GM12878 (cell line): ENCODE measurements around the gene TAS1R2. TPM values are rescaled to one million over a fixed set of nuclear protein-coding genes. Genes with fewer than 3 reads are reported as not detected.

Experiments used
- ATAC-seq: fragments of 200-7000 bp; cut with Tn5 transposase; 3 replicates; pipeline ENCODE4 v1.9.1; 2020; ENCODE audit warnings: mild to moderate bottlenecking, moderate library complexity
- BruUV-seq: library from RNA; stranded (reverse); fragments of 400-500 nt; replicated peaks from 2 replicates; lab custom pipeline; 2021; lab: Mats Ljungman, UMichigan
- CTCF ChIA-PET: fragments of 300-600 bp; sonication (Branson Sonifier 250); formaldehyde crosslinking; extraction: SDS; loops from one replicate; lab custom pipeline; 2021; ENCODE audit warnings: inconsistent platforms; lab: Yijun Ruan, JAX
- POLR2A ChIA-PET: fragments of 350-600 bp; formaldehyde crosslinking; extraction: SDS; loops from one replicate; lab custom pipeline; 2021; ENCODE audit warnings: inconsistent platforms; lab: Charles Lee
- RAD21 ChIA-PET: fragments of 300-600 bp; sonication (Branson Sonifier 250); formaldehyde crosslinking; loops from one replicate; lab custom pipeline; 2023; ENCODE audit warnings: antibody characterized with exemption; ENCODE audit not compliant: unreplicated experiment; lab: Charles Lee
- SMC1A ChIA-PET: fragments of 300-600 bp; sonication (Branson Sonifier 250); formaldehyde crosslinking; loops from one replicate; lab custom pipeline; 2023; ENCODE audit not compliant: unreplicated experiment, uncharacterized antibody; lab: Charles Lee
- DNase-seq: peaks from one replicate; pipeline ENCODE4 v3.0.0-alpha.2; 2011; ENCODE audit warnings: low read depth, low spot score
- FAIRE-seq: peaks from 3 replicates; lab custom pipeline; 2011; peaks lifted over from hg19 to GRCh38; lab: Jason Lieb, UNC
- H2AFZ ChIP-seq: 2 replicates; pipeline ENCODE4 v1.6.0; 2011; ENCODE audit warnings: low read depth, low read length, control low read depth; ENCODE audit not compliant: control insufficient read depth
- H3K27ac ChIP-seq: 2 replicates; pipeline ENCODE4 v1.5.1; 2011; ENCODE audit warnings: control low read depth; ENCODE audit not compliant: control insufficient read depth, insufficient read depth
- H3K27me3 ChIP-seq, 2 experiments: replicated peaks in 1 of 2; 2 replicates each; pipeline versions ENCODE4 v1.6.0 to v1.6.1; 2011; ENCODE audit warnings: low read length in 1 of 2; ENCODE audit not compliant: control insufficient read depth in 2 of 2, insufficient read depth in 2 of 2
- H3K36me3 ChIP-seq, 2 experiments: 2 replicates each; pipeline ENCODE4 v1.5.1; 2011; ENCODE audit warnings: low read length in 1 of 2; ENCODE audit not compliant: control insufficient read depth in 2 of 2, insufficient read depth in 2 of 2
- H3K4me1 ChIP-seq: 2 replicates; pipeline ENCODE4 v1.6.1; 2011; ENCODE audit warnings: mild to moderate bottlenecking, low read length, moderate library complexity, mixed read lengths; ENCODE audit not compliant: control insufficient read depth, insufficient read depth
- H3K4me2 ChIP-seq: 2 replicates; pipeline ENCODE4 v1.6.0; 2011; ENCODE audit warnings: control low read depth; ENCODE audit not compliant: control insufficient read depth, insufficient read depth
- H3K4me3 ChIP-seq: fragments of 200-600 bp; sonication (generic); 2 replicates; pipeline ENCODE4 v1.5.1; 2016
- H3K79me2 ChIP-seq: 2 replicates; pipeline ENCODE4 v1.6.0; 2011; ENCODE audit warnings: low read length; ENCODE audit not compliant: control insufficient read depth, insufficient read depth
- H3K9ac ChIP-seq: 2 replicates; pipeline ENCODE4 v1.8.0; 2011; ENCODE audit warnings: low read length, control low read depth, mixed read lengths; ENCODE audit not compliant: control insufficient read depth, insufficient read depth
- H3K9me3 ChIP-seq: replicated peaks from 3 replicates; pipeline ENCODE4 v1.5.1; 2011; ENCODE audit warnings: mild to moderate bottlenecking, low read length; ENCODE audit not compliant: control insufficient read depth, insufficient read depth
- H4K20me1 ChIP-seq: 2 replicates; pipeline ENCODE4 v1.6.0; 2011; ENCODE audit not compliant: control insufficient read depth, insufficient read depth
- CHD1 ChIP-seq: IDR thresholded peaks from 2 replicates; pipeline ENCODE4 v1.6.1; 2012; ENCODE audit warnings: low read depth, low read length, improper control_type of control experiment
- CTCF ChIP-seq, 3 experiments: IDR thresholded peaks in 2 of 3; conservative IDR thresholded peaks in 1 of 3; 2 replicates each; pipeline ENCODE4 v1.5.1; 2011; ENCODE audit warnings: low read depth in 3 of 3, low read length in 3 of 3, mild to moderate bottlenecking in 3 of 3, control low read depth in 2 of 3, moderate library complexity in 2 of 3, inconsistent platforms in 1 of 3, mixed read lengths in 1 of 3; ENCODE audit not compliant: control insufficient read depth in 2 of 3, insufficient read depth in 1 of 3; ENCODE audit errors: extremely low read depth in 1 of 3
- E2F4 ChIP-seq: IDR thresholded peaks from 2 replicates; pipeline ENCODE4 v1.6.1; 2012; ENCODE audit warnings: low read depth, low read length, improper control_type of control experiment
- HCFC1 ChIP-seq: fragments of 150-350 bp; IDR thresholded peaks from 2 replicates; pipeline ENCODE4 v1.6.1; 2014; ENCODE audit warnings: low read length
- IKZF2 ChIP-seq, 2 experiments: fragments of 450-650 bp; IDR thresholded peaks; 2 replicates each; pipeline ENCODE4 v1.6.1; 2017; ENCODE audit warnings: mild to moderate bottlenecking in 2 of 2, moderate library complexity in 2 of 2
- KDM1A ChIP-seq: fragments of 200-600 bp; sonication (generic); IDR thresholded peaks from 2 replicates; pipeline ENCODE4 v1.6.1; 2016; ENCODE audit warnings: borderline replicate concordance
- LARP7 ChIP-seq: fragments of 450-650 bp; IDR thresholded peaks from 2 replicates; pipeline ENCODE4 v1.6.1; 2017; ENCODE audit warnings: mild to moderate bottlenecking
- RAD21 ChIP-seq: IDR thresholded peaks from 2 replicates; pipeline ENCODE4 v1.6.1; 2011; ENCODE audit warnings: mild to moderate bottlenecking, low read depth, low read length, moderate library complexity; ENCODE audit not compliant: insufficient read depth
- RELA ChIP-seq: fragments of 450-650 bp; IDR thresholded peaks from 2 replicates; pipeline ENCODE4 v1.8.0; 2014; ENCODE audit warnings: borderline replicate concordance; ENCODE audit not compliant: partially characterized antibody
- SMC3 ChIP-seq: IDR thresholded peaks from 2 replicates; pipeline ENCODE4 v1.6.1; 2011; ENCODE audit warnings: low read length, improper control_type of control experiment, borderline replicate concordance
- TAF1 ChIP-seq: IDR thresholded peaks from 2 replicates; pipeline ENCODE4 v1.6.1; 2011; ENCODE audit warnings: mild to moderate bottlenecking, low read depth, low read length, borderline replicate concordance
- YY1 ChIP-seq: IDR thresholded peaks from 2 replicates; pipeline ENCODE4 v1.6.1; 2011; ENCODE audit warnings: low read depth, mild to moderate bottlenecking, low read length
- ZNF687 ChIP-seq: fragments of 450-650 bp; IDR thresholded peaks from 2 replicates; pipeline ENCODE4 v1.6.1; 2017; ENCODE audit warnings: mild to moderate bottlenecking, moderate library complexity
- whole genome bisulfite sequencing: methylation state at CpG from one replicate; pipeline ENCODE4 v1.1.6; 2016; ENCODE audit warnings: low lambda C conversion rate; ENCODE audit not compliant: insufficient replicate concordance, insufficient coverage; ENCODE audit errors: missing lambda C conversion rate; 5-methylcytosine and 5-hydroxymethylcytosine counted together
- in situ Hi-C: fragments of 300-500 bp; cut with MboI; formaldehyde crosslinking; loops from 9 replicates; pipeline ENCODE4 v1.14.3; 2018; ENCODE audit warnings: mixed read lengths
- intact Hi-C: fragments of 100-400 bp; cut with micrococcal nuclease; formaldehyde crosslinking; loops from one replicate; pipeline ENCODE4 v1.14.2; 2022; ENCODE audit not compliant: unreplicated experiment
- polyA plus RNA-seq, 11 experiments: library from polyadenylated mRNA; depleted of rRNA in 4 of 11; unstranded in 6 of 11; stranded (reverse) in 5 of 11; fragments of >200 nt; fragmentation: Nextera tagmentation in 4 of 11; fragmentation: Illumina TruSeq in 1 of 11; extraction: Ambion mirVana in 4 of 11; extraction: Trizol in 1 of 11; gene quantifications; 1 replicate in 1 of 11; 2 replicates in 10 of 11; pipeline versions ENCODE4 v1.2.1 to v1.2.3, GENCODE V29; 2011 to 2016; ENCODE audit warnings: inconsistent platforms in 2 of 11, missing spikeins in 2 of 11, low read depth in 1 of 11
- total RNA-seq, 4 experiments: library from RNA; depleted of rRNA in 3 of 4; stranded (reverse); fragments of >200 nt in 3 of 4; fragmentation: Illumina TruSeq in 1 of 4; extraction: Trizol in 1 of 4; gene quantifications; 2 replicates each; pipeline versions ENCODE4 v1.2.1 to v1.2.3, GENCODE V29; 2013 to 2021

Gene TAS1R2
- total and polyA plus RNA-seq, 10 of the 15 experiments (the other 5 are each of a cell fraction or from before 2014, with no cell fraction given) = not detected

GRCh38 chr1:18884419-18884717, 24.9 kb upstream of the TAS1R2 start (continued):
- no peak for TF ChIP-seq RELA
- TF ChIP-seq CHD1 = no peak
- no peak for TF ChIP-seq ZNF687
- TF ChIP-seq TAF1 = no peak

- no peaks in the 10 kb centered on the region for H4K20me1 ChIP-seq
- peak; percentile 84 for FAIRE-seq
- no peak overlapping the region for H3K27ac ChIP-seq
- no peaks in the 10 kb centered on the region for H3K4me1 ChIP-seq
- SMC1A ChIA-PET = interaction anchor here (0.6 to 1.4 kb wide), 9 partner anchors 16 to 244 kb away, joined by 3 to 7 read pairs (median 4); no protein-coding TSS in a partner anchor
- no peak overlapping the region for H2AFZ ChIP-seq
- CTCF ChIA-PET = interaction anchor here (0.6 to 3.4 kb wide), 37 partner anchors 8 to 767 kb away, joined by 3 to 23 read pairs (median 4); partner anchors contain the start of gene ALDH4A1
- H3K4me2 ChIP-seq = no peak overlapping the region
- WGBS = 40% methylated on average over 14 of the region's 14 CpGs
- BruUV-seq = no TSS peak
- H3K79me2 ChIP-seq = no peaks in the 10 kb centered on the region
- no peaks in the 10 kb centered on the region for H3K9me3 ChIP-seq
- H3K9ac ChIP-seq = no peak overlapping the region
- no peaks in the 10 kb centered on the region for H3K27me3 ChIP-seq
- no peak overlapping the region for H3K4me3 ChIP-seq
- no peak for DNase-seq
- ATAC-seq = peak; percentile 96
- TF ChIP-seq YY1 (0 out of 2 replicates have a peak, but pooled peaks have one; percentile 37), LARP7 (0 out of 2 replicates have a peak, but pooled peaks have one; percentile 17), E2F4 (no peak), HCFC1 (no peak), KDM1A (no peak), RAD21 (peak; percentile 82), SMC3 (peak; percentile 74), CTCF (IDR thresholded peaks at IDR 0.05 in 2 of 3, conservative IDR thresholded peaks at IDR 0.05 in 1 of 3; ENCODE audit: control insufficient read depth in 2 of 3, extremely low read depth in 1 of 3, insufficient read depth in 1 of 3, low read depth in 3 of 3, low read length in 3 of 3) (peak; percentile 84 to 94 (median 94)), IKZF2 (IDR thresholded peaks at IDR 0.05) (no peak)
- TF ChIP-seq, all 136 proteins: peak for 5
- in situ Hi-C loops = no loop called here
- H3K36me3 ChIP-seq = peaks cover 0 to 2% of the 10 kb centered on the region in 2 experiments; a peak in 2 of 4 replicates
- intact Hi-C loops = loop anchor here (2.0 kb wide), 1 partner anchor 357 kb away; no protein-coding TSS in a partner anchor
- RAD21 ChIA-PET = interaction anchor here (0.8 to 1.6 kb wide), 9 partner anchors 19 to 230 kb away, joined by 3 to 9 read pairs (median 5); partner anchors contain the start of gene ALDH4A1
- POLR2A ChIA-PET = no interaction called here
Measured at GRCh38 chr1:18883636-18884418, 24.4 kb upstream of the TAS1R2 start.
